Mesendoderm (in vitro differentiated cells): ENCODE data around the gene DNAAF1.

ENCODE experiments used
- DNase-seq: peaks from one replicate; pipeline ENCODE4 v3.0.0; 2013
- H2AK5ac ChIP-seq: 2 replicates; pipeline ENCODE4 v1.6.1; 2013; ENCODE audit warnings: low read length, inconsistent platforms
- H2BK120ac ChIP-seq: 2 replicates; pipeline ENCODE4 v1.6.1; 2013; ENCODE audit warnings: low read depth, mild to moderate bottlenecking, low read length, moderate library complexity, mixed read lengths
- H2BK15ac ChIP-seq: replicated peaks from 2 replicates; pipeline ENCODE4 v1.6.1; 2013; ENCODE audit warnings: low read depth, mild to moderate bottlenecking, moderate library complexity
- H2BK5ac ChIP-seq: 2 replicates; pipeline ENCODE4 v1.6.1; 2013; ENCODE audit warnings: low read length, inconsistent platforms
- H3K18ac ChIP-seq: 2 replicates; pipeline ENCODE4 v1.6.1; 2013; ENCODE audit warnings: mild to moderate bottlenecking, low read length, mixed read lengths
- H3K23ac ChIP-seq: one replicate; pipeline ENCODE4 v1.6.1; 2013; ENCODE audit warnings: low read length
- H3K27ac ChIP-seq: 2 replicates; pipeline ENCODE4 v1.5.1; 2013; ENCODE audit warnings: low read depth, mild to moderate bottlenecking, inconsistent platforms, low read length, moderate library complexity
- H3K27me3 ChIP-seq: 2 replicates; pipeline ENCODE4 v1.6.1; 2013; ENCODE audit warnings: low read length, control low read depth, mild to moderate bottlenecking, inconsistent platforms; ENCODE audit not compliant: insufficient read depth, poor library complexity
- H3K36me3 ChIP-seq: 2 replicates; pipeline ENCODE4 v1.6.1; 2013; ENCODE audit warnings: low read length, inconsistent platforms; ENCODE audit not compliant: control insufficient read depth, insufficient read depth
- H3K4ac ChIP-seq: one replicate; pipeline ENCODE4 v1.6.1; 2013; ENCODE audit warnings: low read depth, mild to moderate bottlenecking, low read length, moderate library complexity
- H3K4me1 ChIP-seq: 2 replicates; pipeline ENCODE4 v1.6.1; 2013; ENCODE audit warnings: low read depth, low read length, inconsistent platforms; ENCODE audit not compliant: control insufficient read depth
- H3K4me2 ChIP-seq: 2 replicates; pipeline ENCODE4 v1.6.1; 2013; ENCODE audit warnings: low read length
- H3K4me3 ChIP-seq: 2 replicates; pipeline ENCODE4 v1.5.1; 2013; ENCODE audit warnings: mild to moderate bottlenecking, low read length
- H3K56ac ChIP-seq: one replicate; pipeline ENCODE4 v1.6.1; 2013; ENCODE audit warnings: low read length
- H3K79me1 ChIP-seq: 2 replicates; pipeline ENCODE4 v1.6.1; 2013; ENCODE audit warnings: low read length, inconsistent platforms
- H3K79me2 ChIP-seq: 2 replicates; pipeline ENCODE4 v1.6.1; 2013; ENCODE audit warnings: mild to moderate bottlenecking, low read length; ENCODE audit not compliant: control insufficient read depth, insufficient read depth
- H3K9ac ChIP-seq: 2 replicates; pipeline ENCODE4 v1.6.1; 2013; ENCODE audit warnings: low read length, inconsistent platforms
- H4K5ac ChIP-seq: one replicate; pipeline ENCODE4 v1.6.1; 2013; ENCODE audit warnings: low read length
- H4K8ac ChIP-seq: one replicate; pipeline ENCODE4 v1.6.1; 2013; ENCODE audit warnings: low read depth, mild to moderate bottlenecking, control low read depth, low read length, moderate library complexity
- WGBS: extraction: QIAGEN DNeasy Blood & Tissue Kit; methylation state at CpG from one replicate; pipeline ENCODE4 v1.1.7; 2013; ENCODE audit warnings: low lambda C conversion rate, missing lambda C conversion rate; ENCODE audit not compliant: insufficient coverage; ENCODE audit errors: extremely low coverage; 5-methylcytosine and 5-hydroxymethylcytosine counted together

DNAAF1 gene

GRCh38 chr16:84104231-84104630 lies 40.9 kb upstream of the DNAAF1 start:
- Histone ChIP-seq H3K79me1 (peaks cover 17% of the 10 kb centered on the region), H3K4me1 (no peaks in the 10 kb centered on the region), H3K18ac (no peak overlapping the region), H3K56ac (no peak overlapping the region), H2AK5ac (no peak overlapping the region), H3K4ac (no peak overlapping the region), H3K36me3 (no peaks in the 10 kb centered on the region), H3K23ac (no peak overlapping the region), H3K27ac (no peak overlapping the region), H3K4me2 (no peak overlapping the region), H2BK5ac (no peak overlapping the region), H4K5ac (no peak overlapping the region), H3K27me3 (no peaks in the 10 kb centered on the region), H4K8ac (no peak overlapping the region), H2BK120ac (no peak overlapping the region), H3K4me3 (no peak overlapping the region), H3K79me2 (peaks cover 40% of the 10 kb centered on the region), H2BK15ac (no peak overlapping the region), H3K9ac (no peak overlapping the region)
- DNase-seq: no peak
- no CpG with 5 or more reads among the region's 3 CpGs for WGBS

GRCh38 chr16:84105301-84105815 lies 39.8 kb upstream of the DNAAF1 start:
- Histone ChIP-seq H3K27me3 (no peaks in the 10 kb centered on the region), H3K18ac (no peak overlapping the region), H4K8ac (no peak overlapping the region), H3K56ac (no peak overlapping the region), H4K5ac (no peak overlapping the region), H2BK15ac (no peak overlapping the region), H3K4me2 (no peak overlapping the region), H3K79me1 (peaks cover 24% of the 10 kb centered on the region), H3K27ac (no peak overlapping the region), H2BK5ac (no peak overlapping the region), H2AK5ac (no peak overlapping the region), H3K4me3 (no peak overlapping the region), H3K9ac (no peak overlapping the region), H2BK120ac (no peak overlapping the region), H3K79me2 (peaks cover 49% of the 10 kb centered on the region), H3K36me3 (no peaks in the 10 kb centered on the region), H3K23ac (no peak overlapping the region), H3K4ac (no peak overlapping the region), H3K4me1 (no peaks in the 10 kb centered on the region)
- WGBS: no CpG with 5 or more reads among the region's 12 CpGs
- DNase-seq: no peak

- Histone ChIP-seq H3K36me3 (no peaks in the 10 kb centered on the region), H2BK5ac (no peak overlapping the region), H2AK5ac (no peak overlapping the region), H3K4me3 (no peak overlapping the region), H3K9ac (no peak overlapping the region), H3K4me2 (no peak overlapping the region), H3K56ac (no peak overlapping the region), H3K79me1 (peaks cover 30% of the 10 kb centered on the region), H3K79me2 (peaks cover 56% of the 10 kb centered on the region), H2BK120ac (no peak overlapping the region), H4K5ac (no peak overlapping the region), H3K27me3 (no peaks in the 10 kb centered on the region), H3K18ac (no peak overlapping the region), H3K4ac (no peak overlapping the region), H3K23ac (no peak overlapping the region), H3K4me1 (no peaks in the 10 kb centered on the region), H2BK15ac (no peak overlapping the region), H3K27ac (no peak overlapping the region), H4K8ac (no peak overlapping the region)
- DNase-seq: no peak
- no CpG with 5 or more reads among the region's 13 CpGs for WGBS
Observed at GRCh38 chr16:84105948-84106740, 39.0 kb upstream of the DNAAF1 start.

- Histone ChIP-seq H3K4me2 (no peak overlapping the region), H4K5ac (no peak overlapping the region), H2AK5ac (no peak overlapping the region), H3K23ac (no peak overlapping the region), H2BK15ac (no peak overlapping the region), H3K36me3 (no peaks in the 10 kb centered on the region), H3K79me1 (peaks cover 29% of the 10 kb centered on the region), H2BK5ac (no peak overlapping the region), H3K18ac (no peak overlapping the region), H2BK120ac (no peak overlapping the region), H3K4me1 (no peaks in the 10 kb centered on the region), H3K4ac (no peak overlapping the region), H3K56ac (no peak overlapping the region), H4K8ac (no peak overlapping the region), H3K4me3 (no peak overlapping the region), H3K27ac (no peak overlapping the region), H3K9ac (no peak overlapping the region), H3K79me2 (peaks cover 63% of the 10 kb centered on the region), H3K27me3 (no peaks in the 10 kb centered on the region)
- DNase-seq: no peak
- no CpG with 5 or more reads among the region's 2 CpGs for WGBS
Observed at GRCh38 chr16:84107921-84108320, 37.2 kb upstream of the DNAAF1 start.

GRCh38 chr16:84109598-84110335 lies 35.3 kb upstream of the DNAAF1 start:
- Histone ChIP-seq H4K5ac (no peak overlapping the region), H2AK5ac (no peak overlapping the region), H3K9ac (no peak overlapping the region), H3K4me1 (no peaks in the 10 kb centered on the region), H2BK120ac (no peak overlapping the region), H3K27me3 (no peaks in the 10 kb centered on the region), H3K27ac (no peak overlapping the region), H3K36me3 (no peaks in the 10 kb centered on the region), H3K4ac (no peak overlapping the region), H3K79me2 (peaks cover 64% of the 10 kb centered on the region), H3K18ac (no peak overlapping the region), H2BK15ac (no peak overlapping the region), H3K4me3 (no peak overlapping the region), H3K79me1 (peaks cover 29% of the 10 kb centered on the region), H3K23ac (no peak overlapping the region), H4K8ac (no peak overlapping the region), H3K56ac (no peak overlapping the region), H3K4me2 (no peak overlapping the region), H2BK5ac (no peak overlapping the region)
- no CpG with 5 or more reads among the region's 6 CpGs for WGBS
- DNase-seq: no peak
